GM12873 (cell line): Measurements from ENCODE around the gene PRDM10.

ENCODE experiments used
- CTCF ChIP-seq: IDR thresholded peaks from 2 replicates; pipeline ENCODE4 v1.5.1; 2012; ENCODE audit warnings: low read depth, mild to moderate bottlenecking, moderate library complexity, low read length, control low read depth; ENCODE audit not compliant: insufficient read depth; ENCODE audit errors: missing control alignments

The PRDM10 gene

GRCh38 chr11:129948926-129949466 lies 53.6 kb downstream of the PRDM10 start:
- TF ChIP-seq CTCF = no peak

- no peak for TF ChIP-seq CTCF
Observed at GRCh38 chr11:129947474-129947873, 55.2 kb downstream of the PRDM10 start.

- TF ChIP-seq CTCF = no peak
Observed at GRCh38 chr11:129946965-129947364, 55.7 kb downstream of the PRDM10 start.

GRCh38 chr11:129946256-129946655 lies 56.4 kb downstream of the PRDM10 start:
- no peak for TF ChIP-seq CTCF

GRCh38 chr11:129945373-129945772 lies 57.3 kb downstream of the PRDM10 start:
- TF ChIP-seq CTCF = no peak

GRCh38 chr11:129944696-129945095 lies 57.9 kb downstream of the PRDM10 start:
- no peak for TF ChIP-seq CTCF

GRCh38 chr11:129943036-129943435 lies 59.6 kb downstream of the PRDM10 start:
- TF ChIP-seq CTCF = no peak
